SK-N-SH treated with all-trans-retinoic acid at 6 μM for 48 hours (cell line): ENCODE results near the gene TSPAN18.

Experiments
- ATAC-seq: fragments of 200-7000 bp; cut with Tn5 transposase; 3 replicates; pipeline ENCODE4 v1.9.1; 2020; ENCODE audit warnings: mild to moderate bottlenecking, moderate library complexity
- ARNTL ChIP-seq: fragments of 450-650 bp; formaldehyde crosslinking; IDR thresholded peaks from 2 replicates; pipeline ENCODE4 v1.5.0; 2020; ENCODE audit warnings: low read depth, mild to moderate bottlenecking, moderate library complexity, borderline replicate concordance
- CSDC2 ChIP-seq: fragments of 250-450 bp; sonication (Bioruptor Pico); IDR thresholded peaks from 2 replicates; pipeline ENCODE4 v1.5.0; 2020; ENCODE audit warnings: mild to moderate bottlenecking, moderate library complexity
- ESRRG ChIP-seq: fragments of 250-450 bp; sonication (Bioruptor Pico); IDR thresholded peaks from 2 replicates; pipeline ENCODE4 v1.6.1; 2021; ENCODE audit warnings: mild to moderate bottlenecking
- GLIS3 ChIP-seq: fragments of 250-450 bp; sonication (Bioruptor Pico); IDR thresholded peaks from 2 replicates; pipeline ENCODE4 v1.5.0; 2020; ENCODE audit warnings: mild to moderate bottlenecking, moderate library complexity
- ISL1 ChIP-seq: fragments of 250-450 bp; sonication (Bioruptor Pico); IDR thresholded peaks from 2 replicates; pipeline ENCODE4 v2.1.2; 2022; ENCODE audit warnings: mild to moderate bottlenecking, moderate library complexity
- OSR1 ChIP-seq: fragments of 250-450 bp; sonication (Bioruptor Pico); IDR thresholded peaks from 2 replicates; pipeline ENCODE4 v1.8.0; 2022; ENCODE audit warnings: moderate library complexity, mild to moderate bottlenecking, inconsistent platforms
- PPARA ChIP-seq: fragments of 250-450 bp; sonication (Bioruptor Pico); IDR thresholded peaks from 2 replicates; pipeline ENCODE4 v1.5.0; 2020; ENCODE audit warnings: mild to moderate bottlenecking, borderline replicate concordance
- RARB ChIP-seq: fragments of 250-450 bp; sonication (Bioruptor Pico); IDR thresholded peaks from 2 replicates; pipeline ENCODE4 v1.8.0; 2021; ENCODE audit warnings: mild to moderate bottlenecking, moderate library complexity
- SNAI2 ChIP-seq: fragments of 250-450 bp; sonication (Bioruptor Pico); IDR thresholded peaks from 2 replicates; pipeline ENCODE4 v1.5.0; 2020; ENCODE audit warnings: mild to moderate bottlenecking, moderate library complexity
- TCF4 ChIP-seq: fragments of 250-450 bp; sonication (Bioruptor Pico); IDR thresholded peaks from 2 replicates; pipeline ENCODE4 v1.8.0; 2021; ENCODE audit warnings: mild to moderate bottlenecking, moderate library complexity, borderline replicate concordance
- TOX ChIP-seq: fragments of 250-450 bp; sonication (Bioruptor Pico); IDR thresholded peaks from 2 replicates; pipeline ENCODE4 v1.8.0; 2021; ENCODE audit warnings: mild to moderate bottlenecking, moderate library complexity, borderline replicate concordance
- ZC3H10 ChIP-seq: fragments of 250-450 bp; sonication (Bioruptor Pico); IDR thresholded peaks from 2 replicates; pipeline ENCODE4 v1.5.1; 2021; ENCODE audit warnings: mild to moderate bottlenecking, moderate library complexity
- ZFP3 ChIP-seq: fragments of 250-450 bp; sonication (Bioruptor Pico); IDR thresholded peaks from 2 replicates; pipeline ENCODE4 v1.5.0; 2020; ENCODE audit warnings: mild to moderate bottlenecking, moderate library complexity
- ZFP30 ChIP-seq: fragments of 450-650 bp; formaldehyde crosslinking; IDR thresholded peaks from 2 replicates; pipeline ENCODE4 v1.5.0; 2022; ENCODE audit warnings: mild to moderate bottlenecking, moderate library complexity
- ZNF565 ChIP-seq: fragments of 450-650 bp; formaldehyde crosslinking; conservative IDR thresholded peaks from 2 replicates; pipeline ENCODE4 v1.5.0; 2020; ENCODE audit warnings: low read depth, mild to moderate bottlenecking, moderate library complexity
- ZNF70 ChIP-seq: fragments of 450-650 bp; formaldehyde crosslinking; IDR thresholded peaks from 2 replicates; pipeline ENCODE4 v1.5.0; 2020; ENCODE audit warnings: mild to moderate bottlenecking, moderate library complexity
- ZNF8 ChIP-seq: fragments of 450-650 bp; formaldehyde crosslinking; IDR thresholded peaks from 2 replicates; pipeline ENCODE4 v1.5.0; 2020; ENCODE audit warnings: mild to moderate bottlenecking, moderate library complexity
- TF ChIP-seq, protein P1 (sequence below): fragments of 250-450 bp; sonication (Bioruptor Pico); IDR thresholded peaks from 2 replicates; pipeline ENCODE4 v1.8.0; 2021; ENCODE audit warnings: low read depth, mild to moderate bottlenecking, moderate library complexity, borderline replicate concordance
- TF ChIP-seq, protein P2 (sequence below): fragments of 250-450 bp; sonication (Bioruptor Pico); IDR thresholded peaks from 2 replicates; pipeline ENCODE4 v1.5.1; 2020; ENCODE audit warnings: low read depth, mild to moderate bottlenecking, moderate library complexity
- TF ChIP-seq, protein P3 (sequence below): fragments of 250-450 bp; sonication (Bioruptor Pico); IDR thresholded peaks from 2 replicates; pipeline ENCODE4 v1.5.1; 2021; ENCODE audit warnings: mild to moderate bottlenecking, moderate library complexity
- TF ChIP-seq, protein P4 (sequence below): fragments of 250-450 bp; sonication (Bioruptor Pico); IDR thresholded peaks from 2 replicates; pipeline ENCODE4 v1.5.0; 2020; ENCODE audit warnings: mild to moderate bottlenecking, moderate library complexity

The TSPAN18 gene

DNA sequence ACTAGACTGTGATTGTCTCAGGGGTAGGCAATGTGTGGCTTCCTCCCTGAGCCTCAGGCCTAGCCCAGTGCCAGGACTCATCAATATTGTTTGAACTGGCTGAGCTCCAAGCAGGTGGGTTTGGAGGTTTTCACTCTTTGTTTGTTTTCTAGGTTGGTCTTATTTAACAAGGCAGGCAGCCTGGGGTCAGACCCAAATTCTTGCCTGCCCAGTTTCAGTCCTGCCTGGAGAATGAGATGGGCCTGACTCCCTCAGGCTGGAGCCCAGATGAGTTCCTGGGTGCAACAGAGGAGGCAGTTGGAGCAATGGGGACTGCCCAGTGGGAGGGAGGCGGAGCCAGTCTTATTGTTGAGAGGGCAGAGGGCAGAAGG lies 252.2 kb downstream of the TSPAN18 start:
- ATAC-seq, result peak; percentile 16; the same call in 2 of the 3 replicates
- TF ChIP-seq, protein P1, sequence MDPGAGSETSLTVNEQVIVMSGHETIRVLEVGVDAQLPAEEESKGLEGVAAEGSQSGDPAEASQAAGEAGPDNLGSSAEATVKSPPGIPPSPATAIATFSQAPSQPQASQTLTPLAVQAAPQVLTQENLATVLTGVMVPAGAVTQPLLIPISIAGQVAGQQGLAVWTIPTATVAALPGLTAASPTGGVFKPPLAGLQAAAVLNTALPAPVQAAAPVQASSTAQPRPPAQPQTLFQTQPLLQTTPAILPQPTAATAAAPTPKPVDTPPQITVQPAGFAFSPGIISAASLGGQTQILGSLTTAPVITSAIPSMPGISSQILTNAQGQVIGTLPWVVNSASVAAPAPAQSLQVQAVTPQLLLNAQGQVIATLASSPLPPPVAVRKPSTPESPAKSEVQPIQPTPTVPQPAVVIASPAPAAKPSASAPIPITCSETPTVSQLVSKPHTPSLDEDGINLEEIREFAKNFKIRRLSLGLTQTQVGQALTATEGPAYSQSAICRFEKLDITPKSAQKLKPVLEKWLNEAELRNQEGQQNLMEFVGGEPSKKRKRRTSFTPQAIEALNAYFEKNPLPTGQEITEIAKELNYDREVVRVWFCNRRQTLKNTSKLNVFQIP (CRISPR knock-in tag), result no peak
- TF ChIP-seq TOX (CRISPR knock-in tag) (no peak), PPARA (CRISPR knock-in tag) (no peak), ZFP3 (CRISPR knock-in tag) (no peak), ZFP30 (no peak)

DNA sequence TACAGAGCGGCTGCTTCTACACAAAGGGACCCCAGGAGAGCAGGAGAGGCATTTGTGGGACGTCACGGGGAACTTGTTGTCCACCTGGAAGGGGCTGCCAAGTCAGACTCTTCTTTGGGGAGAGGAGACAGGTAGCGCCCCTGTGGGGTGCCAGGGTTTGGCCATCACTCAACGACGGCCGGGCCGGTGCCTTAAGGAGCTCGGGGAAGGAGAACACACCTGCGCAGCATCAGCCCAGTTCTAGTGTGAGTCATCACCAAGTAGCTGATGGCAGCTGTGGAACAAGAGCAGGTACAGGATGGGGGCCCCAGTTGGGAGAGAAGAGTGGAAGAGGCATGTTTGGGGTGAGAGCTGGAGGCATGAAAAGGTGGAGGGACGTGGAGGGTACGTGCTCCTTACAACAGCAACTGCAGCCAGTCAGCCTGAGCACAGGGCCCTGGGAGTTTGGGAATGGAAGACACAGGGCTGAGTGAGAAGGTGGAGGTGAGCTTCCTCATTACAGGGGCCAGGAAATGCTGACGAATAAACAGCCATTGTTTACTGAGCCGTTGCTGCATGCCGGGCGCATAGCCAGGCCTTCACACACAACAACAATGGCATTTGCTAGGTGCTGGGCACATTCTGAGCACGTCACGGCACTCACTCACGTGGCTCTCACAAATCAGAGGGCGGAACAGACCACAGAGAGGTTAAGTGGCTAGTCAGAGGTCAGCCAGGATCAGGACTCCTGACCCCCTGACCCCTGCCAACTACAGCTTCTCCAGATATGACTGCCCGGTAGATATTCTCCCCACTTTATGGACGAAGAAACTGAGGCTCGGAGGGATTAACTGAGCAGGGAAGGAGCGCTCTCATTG lies 253.0 kb downstream of the TSPAN18 start:
- ATAC-seq, result no peak
- TF ChIP-seq ZFP30 (no peak), ARNTL (CRISPR knock-in tag) (no peak), TOX (CRISPR knock-in tag) (no peak), TCF4 (CRISPR knock-in tag) (no peak), ZC3H10 (CRISPR knock-in tag) (no peak), SNAI2 (CRISPR knock-in tag) (no peak), ESRRG (CRISPR knock-in tag) (no peak), RARB (no peak), ZNF70 (CRISPR knock-in tag) (no peak), OSR1 (no peak), GLIS3 (CRISPR knock-in tag) (no peak), PPARA (CRISPR knock-in tag) (no peak), ZNF565 (CRISPR knock-in tag) (no peak), CSDC2 (CRISPR knock-in tag) (no peak), ZNF8 (CRISPR knock-in tag) (no peak), ZFP3 (CRISPR knock-in tag) (no peak), ISL1 (CRISPR knock-in tag) (no peak)
- TF ChIP-seq, protein P2, sequence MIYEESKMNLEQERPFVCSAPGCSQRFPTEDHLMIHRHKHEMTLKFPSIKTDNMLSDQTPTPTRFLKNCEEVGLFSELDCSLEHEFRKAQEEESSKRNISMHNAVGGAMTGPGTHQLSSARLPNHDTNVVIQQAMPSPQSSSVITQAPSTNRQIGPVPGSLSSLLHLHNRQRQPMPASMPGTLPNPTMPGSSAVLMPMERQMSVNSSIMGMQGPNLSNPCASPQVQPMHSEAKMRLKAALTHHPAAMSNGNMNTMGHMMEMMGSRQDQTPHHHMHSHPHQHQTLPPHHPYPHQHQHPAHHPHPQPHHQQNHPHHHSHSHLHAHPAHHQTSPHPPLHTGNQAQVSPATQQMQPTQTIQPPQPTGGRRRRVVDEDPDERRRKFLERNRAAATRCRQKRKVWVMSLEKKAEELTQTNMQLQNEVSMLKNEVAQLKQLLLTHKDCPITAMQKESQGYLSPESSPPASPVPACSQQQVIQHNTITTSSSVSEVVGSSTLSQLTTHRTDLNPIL, result no peak
- TF ChIP-seq, protein P3, sequence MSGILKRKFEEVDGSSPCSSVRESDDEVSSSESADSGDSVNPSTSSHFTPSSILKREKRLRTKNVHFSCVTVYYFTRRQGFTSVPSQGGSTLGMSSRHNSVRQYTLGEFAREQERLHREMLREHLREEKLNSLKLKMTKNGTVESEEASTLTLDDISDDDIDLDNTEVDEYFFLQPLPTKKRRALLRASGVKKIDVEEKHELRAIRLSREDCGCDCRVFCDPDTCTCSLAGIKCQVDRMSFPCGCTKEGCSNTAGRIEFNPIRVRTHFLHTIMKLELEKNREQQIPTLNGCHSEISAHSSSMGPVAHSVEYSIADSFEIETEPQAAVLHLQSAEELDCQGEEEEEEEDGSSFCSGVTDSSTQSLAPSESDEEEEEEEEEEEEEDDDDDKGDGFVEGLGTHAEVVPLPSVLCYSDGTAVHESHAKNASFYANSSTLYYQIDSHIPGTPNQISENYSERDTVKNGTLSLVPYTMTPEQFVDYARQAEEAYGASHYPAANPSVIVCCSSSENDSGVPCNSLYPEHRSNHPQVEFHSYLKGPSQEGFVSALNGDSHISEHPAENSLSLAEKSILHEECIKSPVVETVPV, result no peak
- TF ChIP-seq, protein P4, sequence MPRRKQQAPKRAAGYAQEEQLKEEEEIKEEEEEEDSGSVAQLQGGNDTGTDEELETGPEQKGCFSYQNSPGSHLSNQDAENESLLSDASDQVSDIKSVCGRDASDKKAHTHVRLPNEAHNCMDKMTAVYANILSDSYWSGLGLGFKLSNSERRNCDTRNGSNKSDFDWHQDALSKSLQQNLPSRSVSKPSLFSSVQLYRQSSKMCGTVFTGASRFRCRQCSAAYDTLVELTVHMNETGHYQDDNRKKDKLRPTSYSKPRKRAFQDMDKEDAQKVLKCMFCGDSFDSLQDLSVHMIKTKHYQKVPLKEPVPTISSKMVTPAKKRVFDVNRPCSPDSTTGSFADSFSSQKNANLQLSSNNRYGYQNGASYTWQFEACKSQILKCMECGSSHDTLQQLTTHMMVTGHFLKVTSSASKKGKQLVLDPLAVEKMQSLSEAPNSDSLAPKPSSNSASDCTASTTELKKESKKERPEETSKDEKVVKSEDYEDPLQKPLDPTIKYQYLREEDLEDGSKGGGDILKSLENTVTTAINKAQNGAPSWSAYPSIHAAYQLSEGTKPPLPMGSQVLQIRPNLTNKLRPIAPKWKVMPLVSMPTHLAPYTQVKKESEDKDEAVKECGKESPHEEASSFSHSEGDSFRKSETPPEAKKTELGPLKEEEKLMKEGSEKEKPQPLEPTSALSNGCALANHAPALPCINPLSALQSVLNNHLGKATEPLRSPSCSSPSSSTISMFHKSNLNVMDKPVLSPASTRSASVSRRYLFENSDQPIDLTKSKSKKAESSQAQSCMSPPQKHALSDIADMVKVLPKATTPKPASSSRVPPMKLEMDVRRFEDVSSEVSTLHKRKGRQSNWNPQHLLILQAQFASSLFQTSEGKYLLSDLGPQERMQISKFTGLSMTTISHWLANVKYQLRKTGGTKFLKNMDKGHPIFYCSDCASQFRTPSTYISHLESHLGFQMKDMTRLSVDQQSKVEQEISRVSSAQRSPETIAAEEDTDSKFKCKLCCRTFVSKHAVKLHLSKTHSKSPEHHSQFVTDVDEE (CRISPR knock-in tag), result no peak

DNA sequence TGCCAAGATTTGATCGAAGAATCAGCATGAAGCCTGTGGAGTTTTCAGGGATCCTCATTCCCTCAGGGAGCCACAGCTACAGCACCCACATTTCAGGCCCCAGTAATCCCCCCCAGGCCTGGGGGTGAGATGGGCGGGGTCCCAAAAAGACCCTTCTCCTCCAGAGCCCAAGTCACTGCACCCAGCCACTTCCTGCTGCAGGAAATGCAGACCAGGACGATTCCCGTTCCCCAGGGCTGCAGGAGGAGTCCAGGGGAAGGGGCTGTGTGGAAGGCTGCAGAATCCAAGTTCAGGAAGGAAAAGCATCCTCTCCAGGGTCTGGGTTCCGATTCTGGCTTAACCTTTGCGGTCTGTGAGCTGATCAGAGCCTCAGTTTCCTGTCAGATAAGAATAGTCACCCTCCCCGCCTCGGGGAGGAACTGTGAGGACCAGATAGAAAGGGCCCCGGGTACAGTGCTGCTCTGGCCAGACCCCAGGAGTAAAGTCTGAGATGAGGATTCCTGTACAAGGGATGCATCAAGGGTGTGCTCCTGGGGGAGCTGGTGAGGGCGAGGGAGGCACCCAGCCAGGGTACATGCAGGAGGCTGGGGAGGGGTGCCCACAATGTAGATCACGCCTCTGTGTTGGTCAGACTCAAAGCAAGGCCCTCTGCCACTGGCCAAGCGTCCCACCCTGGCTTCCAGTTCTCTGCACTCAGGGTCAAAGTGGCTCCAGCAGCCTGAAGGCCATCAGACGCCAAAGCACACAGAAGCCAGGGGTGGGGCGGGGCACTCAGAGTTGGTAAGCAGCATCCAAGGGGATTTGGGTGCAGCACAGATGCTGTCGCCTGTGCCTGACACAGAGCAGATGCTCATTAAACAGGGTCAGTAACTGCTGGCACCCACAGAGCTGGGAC lies 254.0 kb downstream of the TSPAN18 start:
- ATAC-seq, result no peak
- TF ChIP-seq ESRRG (CRISPR knock-in tag), result no peak
- no peak for TF ChIP-seq OSR1
- TF ChIP-seq GLIS3 (CRISPR knock-in tag), result no peak
- TF ChIP-seq, protein P3, result no peak
- no peak for TF ChIP-seq RARB
- TF ChIP-seq PPARA (CRISPR knock-in tag), result no peak
- no peak for TF ChIP-seq ZNF8 (CRISPR knock-in tag)
- TF ChIP-seq SNAI2 (CRISPR knock-in tag), result no peak
- TF ChIP-seq TCF4 (CRISPR knock-in tag), result no peak
- TF ChIP-seq, protein P1 (CRISPR knock-in tag), result no peak
- TF ChIP-seq ZC3H10 (CRISPR knock-in tag), result no peak
- TF ChIP-seq, protein P2, result no peak
- no peak for TF ChIP-seq TOX (CRISPR knock-in tag)
